Measurements from ENCODE around the gene CD33.

DNA sequence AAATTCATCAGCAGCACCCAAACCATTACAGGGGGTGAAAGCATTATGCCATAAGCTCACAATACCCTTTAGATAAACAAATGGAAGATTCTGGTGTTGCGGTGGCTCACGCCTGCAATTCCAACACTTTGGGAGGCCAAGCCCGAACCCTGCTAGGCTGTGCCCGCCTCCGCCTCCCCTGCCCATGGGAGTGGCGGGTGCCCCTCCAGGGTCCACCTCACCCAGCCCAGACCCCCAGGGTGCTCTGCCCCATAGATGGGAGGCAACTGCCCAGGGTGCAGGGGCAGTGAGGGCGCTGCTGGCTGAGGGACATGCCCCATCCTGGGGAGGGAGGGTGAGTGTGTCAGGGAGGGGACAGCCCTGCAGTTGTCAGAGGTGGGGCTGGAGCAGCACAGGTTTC is 16.0 kb downstream of the CD33 start:
- TF ChIP-seq, protein P1, sequence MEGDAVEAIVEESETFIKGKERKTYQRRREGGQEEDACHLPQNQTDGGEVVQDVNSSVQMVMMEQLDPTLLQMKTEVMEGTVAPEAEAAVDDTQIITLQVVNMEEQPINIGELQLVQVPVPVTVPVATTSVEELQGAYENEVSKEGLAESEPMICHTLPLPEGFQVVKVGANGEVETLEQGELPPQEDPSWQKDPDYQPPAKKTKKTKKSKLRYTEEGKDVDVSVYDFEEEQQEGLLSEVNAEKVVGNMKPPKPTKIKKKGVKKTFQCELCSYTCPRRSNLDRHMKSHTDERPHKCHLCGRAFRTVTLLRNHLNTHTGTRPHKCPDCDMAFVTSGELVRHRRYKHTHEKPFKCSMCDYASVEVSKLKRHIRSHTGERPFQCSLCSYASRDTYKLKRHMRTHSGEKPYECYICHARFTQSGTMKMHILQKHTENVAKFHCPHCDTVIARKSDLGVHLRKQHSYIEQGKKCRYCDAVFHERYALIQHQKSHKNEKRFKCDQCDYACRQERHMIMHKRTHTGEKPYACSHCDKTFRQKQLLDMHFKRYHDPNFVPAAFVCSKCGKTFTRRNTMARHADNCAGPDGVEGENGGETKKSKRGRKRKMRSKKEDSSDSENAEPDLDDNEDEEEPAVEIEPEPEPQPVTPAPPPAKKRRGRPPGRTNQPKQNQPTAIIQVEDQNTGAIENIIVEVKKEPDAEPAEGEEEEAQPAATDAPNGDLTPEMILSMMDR (IDR thresholded peaks at IDR 0.05): no peak
- no peak for TF ChIP-seq ZFX (IDR thresholded peaks at IDR 0.05; ENCODE audit: borderline replicate concordance)

Measured in 22Rv1 (cell line).